ENCODE data around the gene CHRNB1.

The CHRNB1 gene

GRCh38 chr17:7408863-7409262, 36.0 kb upstream of the CHRNB1 start:
- no peaks in the 10 kb centered on the region for H3K36me3 ChIP-seq (ENCODE audit: control insufficient read depth, insufficient read depth, low read length)
- H3K4me3 ChIP-seq (ENCODE audit: low read depth, low read length): no peak overlapping the region
- peaks cover 7% of the 10 kb centered on the region for H3K4me1 ChIP-seq
- H3K27ac ChIP-seq: no peak overlapping the region
- no peak overlapping the region for H3K4me2 ChIP-seq (ENCODE audit: low read length)
- no peaks in the 10 kb centered on the region for H3K27me3 ChIP-seq (ENCODE audit: control insufficient read depth, insufficient read depth, low read length)
- no peaks in the 10 kb centered on the region for H3K9me3 ChIP-seq (ENCODE audit: control insufficient read depth, low read length)
- no peak overlapping the region for H3K9ac ChIP-seq
- TF ChIP-seq CTCF (IDR thresholded peaks at IDR 0.05): no peak
- no peaks in the 10 kb centered on the region for H3K79me2 ChIP-seq
- no peak overlapping the region for H2AFZ ChIP-seq

- H3K4me1 ChIP-seq: peaks cover 7% of the 10 kb centered on the region
- no peak overlapping the region for H3K4me3 ChIP-seq (ENCODE audit: low read depth, low read length)
- no peaks in the 10 kb centered on the region for H3K36me3 ChIP-seq (ENCODE audit: control insufficient read depth, insufficient read depth, low read length)
- no peaks in the 10 kb centered on the region for H3K27me3 ChIP-seq (ENCODE audit: control insufficient read depth, insufficient read depth, low read length)
- no peak overlapping the region for H3K9ac ChIP-seq
- no peak overlapping the region for H3K4me2 ChIP-seq (ENCODE audit: low read length)
- no peaks in the 10 kb centered on the region for H3K79me2 ChIP-seq
- no peak overlapping the region for H2AFZ ChIP-seq
- no peak for TF ChIP-seq CTCF (IDR thresholded peaks at IDR 0.05)
- no peak overlapping the region for H3K27ac ChIP-seq
- H3K9me3 ChIP-seq (ENCODE audit: control insufficient read depth, low read length): no peaks in the 10 kb centered on the region
These were observed 35.1 kb upstream of the CHRNB1 start for GRCh38 chr17:7409716-7410115.

- no peaks in the 10 kb centered on the region for H3K36me3 ChIP-seq (ENCODE audit: control insufficient read depth, insufficient read depth, low read length)
- H3K4me3 ChIP-seq (ENCODE audit: low read depth, low read length): no peak overlapping the region
- H3K9ac ChIP-seq: no peak overlapping the region
- no peak for TF ChIP-seq CTCF (IDR thresholded peaks at IDR 0.05)
- H3K4me1 ChIP-seq: peaks cover 4% of the 10 kb centered on the region
- no peak overlapping the region for H3K27ac ChIP-seq
- H3K79me2 ChIP-seq: no peaks in the 10 kb centered on the region
- no peak overlapping the region for H2AFZ ChIP-seq
- H3K27me3 ChIP-seq (ENCODE audit: control insufficient read depth, insufficient read depth, low read length): no peaks in the 10 kb centered on the region
- H3K9me3 ChIP-seq (ENCODE audit: control insufficient read depth, low read length): no peaks in the 10 kb centered on the region
- no peak overlapping the region for H3K4me2 ChIP-seq (ENCODE audit: low read length)
These were observed 34.0 kb upstream of the CHRNB1 start for GRCh38 chr17:7410634-7411426.

GRCh38 chr17:7411427-7411750, 33.5 kb upstream of the CHRNB1 start:
- Histone ChIP-seq H3K36me3 (ENCODE audit: control insufficient read depth, insufficient read depth, low read length) (no peaks in the 10 kb centered on the region), H3K27me3 (ENCODE audit: control insufficient read depth, insufficient read depth, low read length) (no peaks in the 10 kb centered on the region), H3K9me3 (ENCODE audit: control insufficient read depth, low read length) (no peaks in the 10 kb centered on the region), H3K4me3 (ENCODE audit: low read depth, low read length) (no peak overlapping the region), H2AFZ (no peak overlapping the region), H3K4me1 (no peaks in the 10 kb centered on the region), H3K79me2 (no peaks in the 10 kb centered on the region), H3K9ac (no peak overlapping the region), H3K27ac (no peak overlapping the region), H3K4me2 (ENCODE audit: low read length) (no peak overlapping the region)
- no peak for TF ChIP-seq CTCF (IDR thresholded peaks at IDR 0.05)

GRCh38 chr17:7413346-7413985, 31.4 kb upstream of the CHRNB1 start:
- no peak overlapping the region for H3K27ac ChIP-seq
- no peak overlapping the region for H2AFZ ChIP-seq
- no peak overlapping the region for H3K9ac ChIP-seq
- no peak overlapping the region for H3K4me2 ChIP-seq (ENCODE audit: low read length)
- no peaks in the 10 kb centered on the region for H3K27me3 ChIP-seq (ENCODE audit: control insufficient read depth, insufficient read depth, low read length)
- no peak overlapping the region for H3K4me3 ChIP-seq (ENCODE audit: low read depth, low read length)
- no peaks in the 10 kb centered on the region for H3K9me3 ChIP-seq (ENCODE audit: control insufficient read depth, low read length)
- H3K4me1 ChIP-seq: no peaks in the 10 kb centered on the region
- no peak for TF ChIP-seq CTCF (IDR thresholded peaks at IDR 0.05)
- H3K36me3 ChIP-seq (ENCODE audit: control insufficient read depth, insufficient read depth, low read length): no peaks in the 10 kb centered on the region
- H3K79me2 ChIP-seq: no peaks in the 10 kb centered on the region

Data from parathyroid adenoma (tissue), 2 donors.